ENCODE results near the gene METTL4.

METTL4 gene

DNA sequence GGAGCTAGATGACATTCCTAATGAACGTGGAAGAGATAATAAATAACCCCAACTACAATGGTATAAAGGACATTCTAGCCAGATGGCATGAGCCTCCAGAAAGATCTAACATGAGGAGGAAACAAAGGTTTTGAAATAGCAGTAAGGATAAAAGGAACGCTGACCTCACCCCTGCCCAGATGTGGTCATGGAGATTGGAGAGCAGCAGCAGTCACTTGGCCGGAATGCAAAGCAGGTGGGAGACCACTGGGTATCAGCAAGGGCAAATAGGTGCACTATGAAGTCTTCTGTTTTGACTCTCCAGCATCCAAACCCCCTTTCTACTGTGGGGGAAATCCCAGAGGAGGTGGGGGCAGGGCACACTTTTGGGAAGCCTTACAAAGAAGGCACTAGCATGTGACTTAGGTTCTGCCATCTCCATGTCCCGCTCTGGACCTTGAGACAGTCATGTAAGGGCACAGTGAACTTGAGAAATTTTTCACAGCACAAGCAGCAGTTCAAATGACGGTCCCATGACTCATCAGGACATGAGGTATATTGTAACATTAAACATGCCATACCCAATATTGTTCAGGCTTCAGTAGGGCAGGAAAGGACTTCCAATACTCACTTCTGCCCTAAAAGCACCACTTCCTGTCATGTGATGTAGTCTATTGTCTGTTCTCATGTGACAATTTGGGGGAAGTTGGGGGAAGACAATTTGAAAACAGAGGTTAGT, 55.2 kb downstream of the METTL4 start:
- DNase-seq, result no peak

DNA sequence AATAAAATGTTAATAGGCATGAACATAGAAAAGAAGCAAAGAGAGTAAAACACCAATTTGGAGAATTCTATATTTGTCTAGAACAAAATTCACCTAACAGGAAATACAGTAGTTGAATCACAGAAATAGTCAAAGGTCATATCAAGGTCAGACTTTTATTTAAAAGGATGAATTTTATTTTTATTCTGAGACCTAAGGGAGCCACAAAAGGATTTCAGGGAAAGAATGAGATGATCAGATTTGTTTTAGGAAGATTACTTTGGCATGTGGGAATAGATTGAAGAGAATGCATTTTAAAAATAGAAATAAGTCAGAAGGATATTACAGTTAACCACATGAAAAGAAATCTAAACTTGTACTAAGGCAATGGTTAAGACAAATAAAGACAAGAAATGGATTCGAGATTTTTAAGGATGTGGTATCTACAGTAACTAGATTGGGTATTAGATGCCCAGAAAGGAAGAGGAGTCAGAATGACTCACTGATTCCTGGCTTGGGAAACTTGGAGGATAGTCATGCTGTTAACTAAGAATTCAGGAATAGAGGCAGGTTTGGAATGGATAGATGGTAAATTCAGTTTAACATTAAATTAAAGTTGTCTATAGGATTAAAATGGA, 56.0 kb downstream of the METTL4 start:
- DNase-seq, result no peak

DNA sequence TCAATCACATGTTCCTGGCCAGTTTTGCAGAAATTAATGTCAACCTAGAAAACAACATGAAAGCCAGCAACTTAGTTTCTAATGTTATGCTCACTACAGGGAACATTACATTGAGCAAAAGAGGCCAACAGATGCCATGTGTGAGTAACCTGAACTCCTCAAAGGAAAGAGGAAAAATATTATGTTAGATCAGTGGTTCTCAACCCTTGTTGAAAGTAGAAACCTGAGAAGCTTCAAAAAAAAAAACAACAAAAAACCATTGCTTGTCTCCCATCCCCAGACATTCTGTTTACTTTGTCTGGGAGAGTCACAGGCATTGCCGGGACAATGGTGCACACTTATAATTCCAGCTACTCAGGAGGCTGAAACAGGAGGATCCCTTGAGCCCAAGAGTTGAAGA, 57.7 kb downstream of the METTL4 start:
- DNase-seq, result no peak

DNA sequence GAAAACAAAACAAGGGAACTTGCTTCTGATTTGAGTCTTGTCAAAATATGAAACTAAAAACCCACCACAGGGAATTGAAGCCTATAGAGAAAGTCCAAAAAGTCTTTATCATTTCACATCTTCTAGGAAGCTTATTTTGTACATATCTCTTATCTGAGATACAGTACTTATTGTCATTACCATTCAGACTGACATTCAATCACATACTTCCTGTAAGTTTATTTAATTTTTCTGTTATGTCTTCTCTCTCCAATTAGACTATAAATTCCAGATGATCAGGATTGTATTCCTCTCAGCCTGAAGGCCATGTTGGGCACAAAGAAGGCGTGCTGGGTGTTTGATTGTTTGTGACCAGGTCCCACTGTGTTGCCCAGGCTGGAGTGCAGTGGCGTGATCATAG, 59.2 kb downstream of the METTL4 start:
- DNase-seq, result no peak

DNA sequence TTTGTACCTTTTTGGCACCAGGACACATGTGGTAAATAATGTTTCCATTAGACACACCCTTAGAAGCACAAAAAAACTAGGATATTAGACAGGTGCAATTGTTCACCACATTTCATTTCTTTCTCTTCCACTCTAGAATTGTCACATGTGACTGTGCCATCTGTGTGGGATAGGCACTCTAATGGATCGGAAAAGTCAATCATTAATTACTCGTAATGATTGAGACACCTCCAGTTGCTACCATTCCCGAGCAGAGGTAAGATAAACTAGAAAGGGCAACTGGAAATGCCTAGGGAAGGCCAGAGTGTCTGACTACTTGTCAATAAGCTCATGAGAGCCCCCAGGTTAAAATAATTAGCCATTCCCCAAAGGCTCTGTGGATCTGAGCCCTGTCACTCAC, 59.9 kb downstream of the METTL4 start:
- no peak for DNase-seq

DNA sequence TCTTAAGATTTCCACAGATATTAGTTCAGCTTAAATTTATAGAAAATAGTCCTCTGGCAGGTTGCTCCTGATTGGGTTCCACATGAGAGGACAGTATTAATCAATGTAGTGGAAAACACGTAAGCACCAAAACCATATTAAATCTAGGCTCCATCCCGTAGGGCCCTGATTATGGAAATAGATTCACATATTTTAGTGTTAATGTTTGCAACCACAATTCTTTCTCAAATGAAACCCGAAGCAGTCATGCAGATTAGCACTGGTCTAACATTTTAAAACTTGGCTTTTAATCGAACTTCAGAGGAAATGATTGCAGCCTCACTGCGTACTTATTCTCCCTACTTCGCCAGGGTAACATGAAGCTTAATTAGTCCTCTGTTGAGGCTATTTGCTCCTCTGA, 60.9 kb downstream of the METTL4 start:
- DNase-seq, result no peak

DNA sequence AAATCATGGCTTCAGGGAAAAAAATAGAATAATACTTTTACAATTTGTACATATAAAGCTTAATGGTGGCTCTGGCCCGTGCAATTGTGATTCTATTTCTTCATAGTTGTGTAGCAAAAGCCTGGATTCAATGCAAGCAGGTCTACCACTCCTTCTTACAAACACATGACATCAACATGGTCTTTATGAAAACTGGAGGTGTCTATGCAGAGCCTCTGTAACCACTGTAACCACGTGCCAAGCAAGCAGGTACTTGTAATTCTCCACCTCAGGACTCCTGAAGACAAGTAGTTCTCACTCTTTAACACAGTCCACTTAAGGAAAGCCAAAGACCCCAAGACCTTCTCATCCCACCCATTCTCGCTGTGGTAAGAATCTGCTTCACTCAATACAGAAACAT, 62.6 kb downstream of the METTL4 start:
- no peak for DNase-seq

DNA sequence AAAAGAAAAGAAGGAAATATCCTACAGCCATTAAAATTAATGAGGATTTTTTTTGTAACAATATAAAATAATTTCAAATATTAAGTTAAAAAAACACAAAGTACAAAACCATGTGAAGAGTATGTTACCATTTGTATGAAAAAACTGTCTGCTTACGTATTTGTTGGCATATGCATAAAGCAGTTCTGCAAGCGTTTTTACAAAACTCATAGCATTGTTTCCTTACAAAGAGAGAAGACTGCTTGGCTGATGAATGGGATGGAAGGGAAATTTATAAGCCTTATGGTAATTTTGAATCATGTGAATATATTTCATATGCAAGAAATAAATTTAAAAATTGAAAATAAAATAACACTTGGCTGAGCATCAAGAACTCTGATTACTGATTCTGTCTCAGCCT, 63.1 kb downstream of the METTL4 start:
- DNase-seq, result no peak

DNA sequence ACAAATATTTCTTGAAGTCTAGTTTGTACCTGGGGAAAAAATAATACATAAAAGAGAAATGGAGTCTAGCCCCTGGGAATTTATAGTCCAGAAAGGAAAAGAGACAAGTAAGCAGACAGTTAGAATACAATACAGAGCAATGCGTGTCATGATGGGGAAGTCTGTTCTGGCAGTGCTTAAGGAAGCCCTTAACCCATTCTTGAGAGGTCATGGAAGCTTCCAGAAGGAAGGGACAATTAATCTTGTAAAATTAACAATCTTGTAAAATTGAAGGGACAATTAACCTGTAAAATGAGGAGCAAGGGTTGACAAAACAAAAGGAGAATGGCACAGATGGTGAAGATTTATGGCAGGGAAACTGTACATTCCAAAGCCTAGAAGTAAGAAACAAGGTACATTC, 66.7 kb downstream of the METTL4 start:
- DNase-seq, result no peak

DNA sequence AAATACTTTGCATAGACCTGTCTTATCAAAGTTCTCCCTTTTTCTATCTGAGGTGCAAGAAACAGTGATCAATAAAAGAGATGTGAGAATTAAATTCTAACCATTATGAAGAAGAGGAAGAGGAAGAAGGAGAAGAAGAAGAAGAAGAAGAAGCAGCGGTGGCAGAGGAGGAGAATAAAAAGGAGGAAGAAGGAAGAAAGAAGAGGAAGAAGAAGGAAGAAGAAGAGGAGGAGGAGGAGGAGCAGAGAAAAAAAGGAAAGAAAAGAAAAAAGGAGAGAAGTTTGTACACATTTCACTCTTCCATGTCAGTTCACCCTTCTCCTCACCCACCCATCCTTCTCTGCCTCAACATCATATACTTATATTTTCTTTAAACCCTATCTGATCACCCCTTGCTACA, 68.4 kb downstream of the METTL4 start:
- no peak for DNase-seq

DNA sequence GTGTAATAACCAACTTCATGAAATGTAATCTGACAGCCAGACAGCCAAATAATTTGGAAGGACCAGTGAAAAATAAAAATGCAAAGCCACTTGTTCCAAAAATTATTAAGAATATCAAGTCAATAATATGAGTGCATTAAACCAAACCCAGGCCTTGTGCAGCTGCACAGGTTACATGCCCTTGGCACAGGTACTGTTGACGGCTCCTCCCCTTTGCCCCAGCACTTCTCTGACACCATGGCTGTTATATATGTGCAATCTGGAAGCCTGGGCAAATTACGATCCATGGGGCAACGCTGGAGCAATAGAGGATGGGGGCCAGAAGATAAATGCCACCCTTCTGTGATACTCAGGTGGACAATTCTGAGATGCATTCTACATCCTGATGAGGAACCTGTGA, 68.9 kb downstream of the METTL4 start:
- DNase-seq, result no peak

DNA sequence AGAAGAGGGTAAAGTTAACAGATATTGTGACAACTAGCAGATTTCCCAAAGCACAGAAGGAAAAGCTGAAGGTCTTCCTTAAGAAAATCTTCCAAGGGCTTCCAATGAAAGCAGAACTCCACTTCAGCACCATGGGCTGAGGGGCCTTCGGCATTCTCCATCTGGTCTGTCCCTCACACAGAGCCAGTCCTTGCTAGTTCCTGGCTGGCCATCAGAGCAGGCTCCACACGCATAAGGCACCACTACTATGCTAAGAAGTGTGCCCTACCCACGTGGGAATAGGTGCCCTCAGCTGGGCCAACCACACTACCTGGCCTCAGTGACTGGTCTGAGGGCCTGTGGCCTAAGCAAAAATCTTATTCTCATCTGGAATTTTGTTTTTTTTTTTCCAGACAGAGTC, 73.5 kb downstream of the METTL4 start:
- DNase-seq, result no peak

DNA sequence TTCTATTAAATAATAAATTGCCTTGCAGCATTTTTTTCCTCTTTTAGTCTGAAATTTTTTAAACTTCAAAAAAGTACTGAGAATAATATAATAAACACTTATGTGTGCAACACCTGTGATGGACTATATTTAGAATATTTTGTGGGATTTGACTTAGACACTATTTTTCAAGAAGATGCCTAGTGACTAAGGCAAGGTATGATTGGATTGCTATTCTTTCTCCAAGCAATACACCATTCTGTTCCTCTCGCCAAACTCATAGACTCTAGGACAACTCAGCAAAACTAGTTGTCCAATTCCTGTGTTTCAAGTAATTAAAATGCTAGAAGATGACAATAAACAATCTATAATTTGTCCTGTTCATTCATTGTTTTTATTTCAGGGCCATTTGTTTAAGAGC, 75.9 kb downstream of the METTL4 start:
- DNase-seq, result no peak

DNA sequence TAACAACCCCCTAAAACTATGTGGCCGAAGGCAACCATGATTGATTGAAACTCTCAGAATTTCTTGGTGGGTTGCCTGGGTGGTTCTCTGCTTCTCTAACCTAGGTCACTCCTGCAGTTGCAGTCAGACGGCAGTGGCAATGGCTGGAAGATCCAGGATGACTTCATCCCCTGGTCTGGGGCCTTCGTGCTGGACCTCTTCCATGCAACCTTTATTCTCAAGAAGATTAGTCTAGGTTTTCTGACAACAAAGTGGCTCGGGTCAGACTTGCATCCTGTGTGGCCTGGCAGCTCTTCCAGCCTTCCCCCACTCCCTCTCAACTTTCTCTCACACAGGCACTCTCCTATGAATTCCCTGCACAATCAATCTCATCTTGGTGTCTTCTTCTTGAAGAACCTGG, 76.4 kb downstream of the METTL4 start:
- no peak for DNase-seq
